GM18508 (cell line): ENCODE results near the gene SNRPD3.

ENCODE experiments used
- ATAC-seq: cut with Tn5 transposase; IDR thresholded peaks from one replicate; pipeline ENCODE4 v1.9.1; 2021; ENCODE audit warnings: moderate number of reproducible peaks; ENCODE audit not compliant: insufficient read depth, unreplicated experiment

Gene SNRPD3

DNA sequence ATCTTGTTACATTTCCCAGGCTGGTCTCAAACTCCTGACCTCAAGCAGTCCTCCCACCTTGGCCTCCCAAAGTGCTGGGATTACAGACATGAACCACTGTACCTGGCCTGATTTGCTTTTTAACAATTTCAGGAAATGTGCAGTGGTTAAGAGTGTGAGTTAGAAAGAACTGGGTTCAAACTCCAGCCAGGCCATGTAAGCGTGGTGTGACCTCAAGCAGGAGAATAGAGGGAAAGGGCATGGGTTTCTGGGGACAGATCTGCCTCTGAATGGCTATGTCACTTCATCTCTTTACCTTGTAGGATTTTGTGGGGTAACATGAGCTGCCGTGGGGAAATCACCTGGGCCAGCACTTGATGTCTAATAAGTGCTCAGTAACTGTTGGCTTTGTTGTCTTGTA lies 9.3 kb downstream of the SNRPD3 start:
- ATAC-seq = no peak

DNA sequence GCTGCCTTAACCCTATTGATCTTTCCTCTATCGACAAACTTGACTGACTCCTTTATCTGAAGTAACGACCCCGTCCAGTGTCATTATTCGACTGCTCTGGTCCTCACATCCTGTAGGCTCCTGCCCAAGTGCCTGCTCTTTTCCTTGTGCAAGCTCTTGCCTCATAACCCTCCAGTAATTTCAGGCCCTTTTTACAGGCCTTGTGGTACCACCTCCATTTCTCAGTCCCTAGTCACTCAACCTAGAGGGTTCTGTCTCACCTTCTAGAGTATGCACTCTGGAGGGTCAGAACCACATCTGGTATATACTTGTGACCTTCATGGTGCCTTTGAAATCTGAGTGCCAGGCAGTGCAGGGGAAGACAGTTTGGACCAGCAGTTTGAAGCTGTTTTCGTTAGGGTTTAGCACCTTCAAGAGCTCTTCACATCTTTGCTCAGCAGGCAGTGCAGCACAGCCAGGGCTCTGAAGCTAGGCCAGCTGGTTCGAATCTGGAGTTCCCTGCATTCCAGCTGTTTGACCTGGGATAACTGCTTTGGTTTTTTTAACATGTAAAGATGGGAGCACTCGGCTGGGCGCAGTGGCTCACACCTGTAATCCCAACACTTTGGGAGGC lies 11.2 kb downstream of the SNRPD3 start:
- no peak for ATAC-seq

DNA sequence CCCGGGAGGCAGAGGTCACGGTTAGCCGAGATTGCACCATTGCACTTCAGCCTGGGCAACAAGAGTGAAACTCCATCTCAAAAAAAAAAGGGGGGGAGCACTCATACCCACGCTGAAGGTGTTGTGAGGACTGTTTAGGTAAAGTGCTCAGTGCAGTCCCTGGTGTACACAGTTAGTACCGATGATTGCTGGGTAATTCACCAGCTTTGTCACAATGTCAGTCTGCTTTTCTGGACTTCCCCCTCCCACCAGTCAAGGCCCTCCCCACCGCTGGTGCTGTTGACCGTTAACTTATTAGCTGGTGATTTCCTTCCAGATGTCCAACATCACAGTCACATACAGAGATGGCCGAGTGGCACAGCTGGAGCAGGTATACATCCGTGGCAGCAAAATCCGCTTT lies 11.9 kb downstream of the SNRPD3 start:
- ATAC-seq = no peak

DNA sequence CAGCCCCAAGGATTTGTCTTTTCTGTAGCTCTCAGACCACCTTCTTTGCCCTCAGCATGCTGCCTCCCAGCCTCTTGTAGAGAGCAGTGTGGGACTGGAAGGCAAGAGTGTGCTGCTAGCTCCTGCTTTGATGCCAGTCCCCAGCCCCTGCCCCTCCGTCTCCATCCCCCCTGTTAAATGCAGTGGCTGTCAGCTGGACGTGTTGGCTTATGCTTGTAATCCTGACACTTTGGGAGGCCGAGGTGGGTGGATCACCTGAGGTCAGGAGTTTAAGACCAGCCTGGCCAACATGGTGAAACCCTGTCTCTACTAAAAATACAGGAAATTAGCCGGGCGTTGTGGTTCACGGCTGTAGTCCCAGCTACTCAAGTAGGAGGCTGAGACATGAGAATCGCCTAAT lies 15.5 kb downstream of the SNRPD3 start:
- ATAC-seq = no peak

DNA sequence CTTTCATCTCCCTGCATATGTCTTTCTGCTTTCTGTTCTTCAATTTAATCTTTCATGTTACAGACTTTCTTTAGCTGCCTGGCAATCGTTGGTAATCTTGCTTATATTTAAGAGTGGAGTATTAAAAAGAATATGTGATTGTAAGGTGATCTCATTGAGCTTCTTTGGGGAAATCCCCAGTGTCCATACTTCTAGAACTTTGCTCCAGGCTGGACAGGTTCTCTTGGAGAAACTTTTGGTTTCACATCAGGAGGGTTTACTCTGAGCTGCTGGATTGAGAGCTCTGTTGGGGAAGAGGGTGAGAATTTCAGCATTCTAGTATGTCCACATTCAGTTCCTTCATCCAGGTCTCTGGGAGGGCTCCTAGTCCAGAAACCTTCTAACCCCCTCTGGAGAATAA lies 21.0 kb downstream of the SNRPD3 start:
- no peak for ATAC-seq

DNA sequence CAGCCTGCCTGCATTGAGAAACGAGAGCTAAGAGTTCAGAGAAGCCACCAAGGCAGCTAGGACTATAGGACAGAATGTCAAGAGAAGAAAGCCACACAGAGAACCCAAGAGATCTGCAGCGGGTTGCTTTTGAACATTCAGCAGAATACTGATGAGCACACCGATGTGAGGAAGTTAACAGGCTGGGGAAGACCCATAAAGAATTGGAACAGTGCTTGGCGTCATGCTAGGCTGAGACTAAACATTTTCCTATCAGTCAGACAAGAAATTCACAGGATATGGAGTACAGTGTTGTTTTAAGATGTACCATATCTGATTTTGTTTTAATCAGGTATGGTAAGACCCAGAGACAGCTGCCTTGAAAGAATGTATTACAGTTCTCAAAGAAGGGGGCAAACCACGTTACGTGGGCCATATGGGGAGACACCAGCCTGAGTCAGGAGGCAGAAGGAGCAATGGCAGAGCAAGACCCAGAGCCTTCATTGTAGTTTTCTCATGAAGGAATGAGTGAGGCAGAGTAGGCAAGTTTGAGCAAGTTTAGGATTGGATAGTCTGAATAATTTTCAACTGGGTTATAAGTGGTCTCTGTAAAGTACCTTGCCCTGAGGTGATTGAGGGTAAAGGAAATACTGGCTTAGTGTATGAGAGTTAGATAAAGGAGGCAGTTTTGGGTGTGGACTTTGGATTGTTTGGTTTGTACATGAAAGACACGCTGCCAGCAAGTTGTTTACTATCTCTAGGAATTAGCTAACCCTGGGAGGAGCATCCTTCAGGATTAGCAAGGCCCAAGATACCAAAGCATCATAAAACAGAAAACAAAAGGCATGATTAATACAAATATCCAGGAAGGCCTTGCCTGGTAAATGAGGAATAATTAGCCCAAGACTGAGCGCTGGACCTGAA lies 22.8 kb downstream of the SNRPD3 start:
- no peak for ATAC-seq

DNA sequence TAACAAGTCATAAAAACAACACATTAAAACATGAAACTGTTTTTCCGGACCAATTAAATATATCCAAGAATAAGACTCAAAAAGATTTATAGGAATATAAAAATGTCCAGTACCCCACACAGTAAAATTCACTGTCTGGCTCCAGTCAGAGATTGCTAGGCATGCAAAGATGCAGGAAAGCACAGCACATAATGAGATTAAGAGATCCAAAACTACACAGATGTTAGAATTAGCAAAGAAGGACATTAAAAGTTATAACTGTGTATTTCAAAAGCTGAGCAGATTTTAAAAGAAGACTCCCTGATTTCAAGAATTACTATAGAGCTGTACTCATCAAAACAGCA lies 23.4 kb downstream of the SNRPD3 start:
- no peak for ATAC-seq

DNA sequence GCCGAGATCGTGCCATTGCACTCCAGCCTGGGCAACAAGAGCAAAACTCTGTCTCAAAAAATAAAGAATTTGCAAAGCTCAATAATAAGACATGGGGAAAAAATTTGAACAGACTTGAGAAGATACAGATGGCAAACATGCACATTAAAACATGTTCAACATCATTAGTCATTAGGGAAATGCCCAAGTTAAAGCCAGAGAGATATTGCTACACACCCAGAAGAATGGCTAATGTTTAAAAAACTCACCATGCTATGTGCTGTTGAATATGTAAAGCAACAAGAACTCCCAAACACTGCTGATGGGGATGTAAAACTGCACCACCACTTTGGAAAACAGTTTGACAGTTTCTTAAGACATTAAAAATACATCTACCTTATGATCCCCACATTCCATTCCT lies 24.5 kb downstream of the SNRPD3 start:
- ATAC-seq = no peak

DNA sequence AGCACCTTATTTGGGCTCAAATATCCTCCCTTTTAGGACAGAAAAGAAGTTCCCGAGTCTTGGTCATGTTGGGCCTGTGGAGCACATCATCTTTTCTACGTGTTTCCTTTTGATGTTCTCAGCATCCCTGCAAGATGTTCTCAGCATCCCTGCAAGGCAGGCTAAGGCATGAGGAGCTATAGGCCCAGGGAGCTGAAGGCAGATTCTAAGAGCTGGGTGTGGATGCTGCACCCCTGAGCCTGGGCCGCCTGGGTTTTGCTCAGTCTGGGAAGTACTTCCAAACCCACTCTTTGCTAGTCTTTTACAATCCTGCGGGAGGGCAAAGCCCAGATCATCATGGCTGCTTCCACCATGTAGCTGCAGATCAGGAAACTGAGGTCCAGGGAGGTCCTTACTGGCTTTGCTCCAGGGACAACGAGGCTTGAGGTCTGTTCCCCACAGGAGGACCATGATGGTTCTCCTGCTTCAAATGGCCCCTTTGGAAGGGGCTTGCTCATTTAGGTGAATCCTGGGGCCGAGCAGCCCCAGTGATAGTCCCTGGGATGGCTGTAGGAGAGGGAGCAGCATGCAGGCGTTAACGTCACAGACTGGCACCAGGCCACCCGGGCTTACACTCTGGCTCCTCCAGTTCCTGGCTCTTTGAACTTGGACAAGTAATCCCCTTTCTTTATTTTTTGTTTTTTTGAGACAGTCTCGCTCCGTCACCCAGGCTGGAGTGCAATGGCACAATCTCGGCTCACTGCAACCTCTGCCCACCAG lies 26.4 kb downstream of the SNRPD3 start:
- ATAC-seq = no peak

DNA sequence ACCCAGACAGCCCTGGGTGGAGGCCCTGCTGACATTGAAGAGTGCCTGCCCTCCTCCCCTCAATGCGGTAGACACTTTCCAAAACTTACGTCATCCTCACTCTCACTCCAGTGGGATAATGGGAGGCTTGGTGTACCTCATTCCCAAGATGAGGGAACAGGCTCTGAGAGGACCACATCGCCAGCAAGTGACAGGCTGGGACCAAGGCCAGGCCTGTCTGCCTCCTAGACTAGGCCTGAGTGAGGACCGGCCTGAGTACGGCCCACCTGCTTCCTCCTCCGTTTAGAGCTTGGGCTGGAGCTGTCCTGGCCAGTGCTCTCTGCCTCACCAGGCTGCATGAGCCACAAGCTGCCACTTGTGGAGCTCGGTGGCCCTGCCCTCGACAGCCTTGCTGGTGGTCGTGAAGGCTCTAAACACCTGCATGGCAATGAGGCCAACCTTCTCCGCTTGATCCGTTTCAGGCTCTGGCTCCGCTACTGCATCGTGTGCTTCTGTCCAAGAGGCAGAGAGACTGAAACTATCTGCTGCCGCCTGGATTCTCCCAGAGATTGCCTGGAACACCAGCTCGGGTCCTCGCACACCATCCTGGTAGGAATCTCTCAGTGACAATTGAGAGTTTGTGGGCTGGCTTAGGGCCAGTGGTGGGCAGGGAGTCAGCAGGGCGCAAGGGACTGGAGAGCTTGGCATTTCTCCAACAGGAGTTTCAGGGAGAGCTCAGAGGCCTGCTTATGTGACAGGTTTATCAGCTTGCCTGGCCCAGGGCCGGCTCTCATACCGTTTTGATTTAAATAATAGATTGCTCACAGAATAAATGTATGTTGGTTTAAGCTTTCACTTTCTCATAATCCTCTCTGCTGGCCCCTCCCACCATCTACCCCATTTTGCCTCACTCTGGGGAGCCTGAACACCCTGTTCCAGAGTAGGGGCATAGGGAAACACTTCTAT lies 27.7 kb downstream of the SNRPD3 start:
- ATAC-seq = no peak

DNA sequence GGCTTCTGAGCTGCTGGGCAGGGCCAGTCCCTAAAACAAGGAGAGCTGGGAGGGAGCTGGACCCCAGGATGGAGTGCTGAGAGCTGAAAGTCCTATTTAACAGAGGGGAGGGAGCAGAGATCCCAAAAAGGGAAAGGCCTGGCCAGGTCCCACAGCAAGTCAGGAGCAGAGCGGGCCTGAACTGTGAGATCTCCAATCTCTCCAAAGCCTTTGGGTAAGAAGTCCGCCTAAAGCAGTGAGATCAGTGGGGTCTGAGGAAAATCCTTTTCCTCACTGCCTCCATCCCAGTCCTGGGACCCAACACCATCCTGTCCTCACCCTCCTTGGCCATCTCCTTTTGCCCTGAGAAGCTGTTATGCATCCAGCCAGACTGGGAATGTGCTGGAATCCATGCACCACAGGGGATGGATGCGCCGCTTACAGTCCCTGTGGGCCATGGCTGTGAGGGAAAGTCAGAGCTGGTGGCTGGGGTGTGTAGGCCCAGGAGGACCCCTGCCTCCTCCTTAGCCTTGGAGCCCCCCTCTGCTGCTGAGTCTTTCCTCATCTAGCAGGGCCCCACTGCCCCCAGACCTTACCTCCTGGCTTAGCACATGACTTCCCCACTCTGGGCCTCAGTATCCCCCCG lies 28.5 kb downstream of the SNRPD3 start:
- no peak for ATAC-seq

DNA sequence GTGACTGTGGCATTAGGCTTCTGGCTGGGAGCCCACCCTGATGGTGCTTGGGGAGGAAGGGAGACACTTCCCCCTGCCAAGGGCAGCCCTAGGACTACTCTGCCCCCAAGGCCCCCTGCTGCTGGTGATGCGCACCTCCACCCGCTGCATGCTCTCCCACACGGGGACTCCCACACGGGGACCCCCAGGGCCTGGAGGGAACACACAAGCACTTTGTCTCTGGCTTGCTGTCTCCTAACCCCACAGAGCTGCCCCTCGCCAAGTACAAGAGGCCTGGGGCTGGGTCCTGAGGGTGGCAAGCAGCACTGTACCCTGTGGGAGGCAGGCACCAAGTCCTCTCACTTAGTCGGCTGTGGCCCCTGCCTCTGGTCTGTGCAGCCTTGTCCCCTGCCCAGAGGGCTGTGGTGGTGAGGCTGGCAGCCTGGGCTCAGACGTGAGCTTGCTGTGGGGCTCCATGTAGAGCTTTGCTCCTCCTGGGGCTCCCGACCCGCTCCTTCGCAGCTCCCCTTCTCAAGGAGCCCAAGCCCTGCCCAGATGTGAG lies 29.1 kb downstream of the SNRPD3 start:
- no peak for ATAC-seq

DNA sequence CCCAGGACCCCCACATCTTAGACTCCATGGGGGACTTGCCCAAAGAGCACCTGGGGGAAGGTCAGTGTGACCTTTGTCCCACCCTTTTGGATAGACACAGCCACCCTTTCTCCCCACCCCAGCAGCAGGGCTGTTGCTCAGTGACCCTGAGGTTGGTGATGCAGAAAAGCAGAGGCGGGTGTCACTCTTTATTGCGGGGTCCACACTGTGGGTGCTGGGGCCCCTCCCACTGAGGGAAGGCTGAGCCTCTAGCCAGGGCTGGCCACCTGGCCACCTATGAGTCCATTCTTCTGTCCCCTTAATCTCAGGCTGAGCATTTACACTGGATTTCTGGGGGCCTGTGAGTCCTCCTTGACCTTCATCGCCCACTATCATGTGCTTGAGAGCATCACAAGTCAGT lies 29.7 kb downstream of the SNRPD3 start:
- no peak for ATAC-seq

DNA sequence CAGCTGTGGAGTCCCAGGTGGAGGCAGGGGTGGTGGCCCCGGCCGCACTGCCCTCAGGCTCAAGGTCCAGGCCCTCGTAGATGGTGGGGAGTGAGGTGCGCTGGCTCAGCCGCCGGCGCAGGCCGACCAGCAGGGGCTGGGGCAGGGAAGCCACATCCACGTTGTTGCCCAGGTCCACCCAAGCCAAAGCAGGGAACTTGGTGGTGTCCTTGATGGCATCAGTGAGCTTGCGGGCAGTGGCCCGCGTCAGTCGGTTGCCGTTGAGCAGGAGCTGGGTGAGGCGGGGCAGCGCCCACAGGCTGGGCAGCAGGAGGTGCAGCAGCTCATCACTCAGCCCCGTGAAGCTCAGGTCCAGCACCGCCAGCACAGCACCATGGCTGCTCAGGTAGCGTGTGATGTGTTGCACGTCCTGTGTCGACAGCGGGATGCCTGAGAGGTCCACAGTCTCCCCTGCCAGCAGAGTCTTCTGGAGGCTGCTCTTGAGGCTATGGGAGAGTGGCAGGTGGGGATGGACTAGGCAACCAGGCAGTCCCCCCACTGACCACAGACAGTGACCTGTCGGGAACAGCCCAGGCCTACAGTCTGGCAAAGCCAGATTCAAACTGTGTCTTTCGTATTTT lies 30.2 kb downstream of the SNRPD3 start:
- ATAC-seq = no peak

DNA sequence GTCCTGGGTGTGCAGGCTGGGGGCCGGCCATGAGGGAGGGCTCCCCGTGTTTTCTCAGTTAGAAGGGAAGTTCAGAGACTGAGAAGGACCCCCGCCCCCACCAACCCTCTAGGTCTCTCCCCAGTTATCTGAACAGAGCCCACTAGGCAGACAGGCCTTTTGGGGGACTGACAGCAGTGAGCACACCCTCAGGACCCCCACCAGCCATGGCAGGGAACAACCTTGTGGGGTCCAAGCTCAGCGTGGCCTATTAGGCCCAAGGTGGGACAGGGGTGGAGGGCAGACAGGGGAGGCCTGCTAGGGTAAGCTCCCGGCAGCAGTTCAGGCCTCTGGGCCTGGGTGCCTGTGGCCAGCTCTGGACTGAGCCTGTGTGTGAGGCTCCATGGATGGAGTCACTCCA lies 31.5 kb downstream of the SNRPD3 start:
- ATAC-seq = no peak

DNA sequence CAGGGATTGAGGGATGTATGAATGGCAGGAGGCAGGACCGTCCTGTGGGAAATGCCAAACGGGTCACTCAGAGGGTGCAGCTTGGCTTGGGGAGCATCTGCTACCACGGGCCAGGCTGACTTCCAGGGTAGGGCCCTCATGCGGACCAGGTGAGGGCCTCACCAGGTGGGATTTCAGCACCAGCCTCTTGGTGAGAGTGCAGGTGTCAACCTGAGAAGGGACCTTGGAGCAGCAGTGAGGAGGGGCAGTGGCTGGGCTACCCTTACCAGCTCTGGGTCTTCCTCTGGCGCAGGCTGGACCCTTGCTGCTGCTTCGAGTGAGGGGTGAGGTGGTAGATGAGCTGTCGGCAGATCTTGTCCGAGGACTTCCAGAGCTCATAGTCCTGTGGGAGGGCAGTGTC lies 32.1 kb downstream of the SNRPD3 start:
- no peak for ATAC-seq

DNA sequence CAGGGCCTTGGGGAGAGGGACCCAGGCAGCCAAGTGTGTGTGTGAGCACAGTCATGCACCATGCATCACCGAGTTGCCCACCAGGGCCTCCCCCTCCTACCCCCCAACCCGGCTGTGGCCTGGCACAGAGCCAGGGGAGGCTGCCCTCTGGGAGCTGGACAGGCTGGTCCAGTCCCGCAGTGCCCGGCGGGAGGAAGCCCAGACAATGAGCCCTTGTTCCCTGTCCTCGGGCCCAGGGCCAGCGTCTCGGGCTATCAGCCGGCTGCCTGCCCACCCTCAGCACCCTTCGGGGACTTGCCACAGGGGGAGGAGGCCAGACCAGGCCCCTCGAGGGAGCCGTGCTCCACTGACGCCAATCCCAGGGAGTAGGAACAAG lies 32.6 kb downstream of the SNRPD3 start:
- ATAC-seq = no peak

DNA sequence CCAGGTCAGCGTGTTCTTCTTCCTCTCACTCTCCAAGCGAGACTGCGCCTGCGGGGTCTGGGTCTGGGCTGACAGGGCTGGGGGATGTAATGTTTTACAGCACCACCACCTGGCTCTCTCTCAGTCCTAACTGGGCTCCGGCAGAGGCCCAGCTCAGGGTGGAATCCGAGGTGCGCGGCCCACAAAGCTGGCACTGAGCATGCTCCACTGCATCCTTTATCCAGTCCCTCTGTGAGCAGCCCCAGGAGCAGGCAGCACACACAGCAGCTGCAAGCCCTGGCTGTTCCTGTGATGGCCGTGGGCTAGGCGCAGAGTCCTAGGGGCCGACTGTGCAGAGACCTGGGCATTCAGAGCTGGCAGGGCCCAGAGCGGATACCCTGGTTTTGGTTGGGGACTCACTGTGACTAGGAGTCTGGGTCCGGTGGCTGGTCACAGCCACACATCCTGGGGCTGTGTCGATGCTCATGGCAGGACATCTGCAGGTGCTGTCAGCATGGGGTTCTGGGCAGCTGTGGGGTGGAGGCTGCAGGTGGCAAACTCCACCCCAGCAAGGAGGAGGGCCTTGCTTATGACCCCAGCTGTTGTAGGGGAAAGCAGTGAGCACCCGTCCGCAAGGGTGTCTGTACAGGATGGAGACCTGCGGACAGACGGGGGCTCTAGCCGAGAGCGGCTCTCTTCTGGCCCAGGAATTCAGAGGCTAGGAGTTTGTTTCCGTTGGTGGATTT lies 33.1 kb downstream of the SNRPD3 start:
- no peak for ATAC-seq
